ENCODE results near the gene NDUFA12.

DNA sequence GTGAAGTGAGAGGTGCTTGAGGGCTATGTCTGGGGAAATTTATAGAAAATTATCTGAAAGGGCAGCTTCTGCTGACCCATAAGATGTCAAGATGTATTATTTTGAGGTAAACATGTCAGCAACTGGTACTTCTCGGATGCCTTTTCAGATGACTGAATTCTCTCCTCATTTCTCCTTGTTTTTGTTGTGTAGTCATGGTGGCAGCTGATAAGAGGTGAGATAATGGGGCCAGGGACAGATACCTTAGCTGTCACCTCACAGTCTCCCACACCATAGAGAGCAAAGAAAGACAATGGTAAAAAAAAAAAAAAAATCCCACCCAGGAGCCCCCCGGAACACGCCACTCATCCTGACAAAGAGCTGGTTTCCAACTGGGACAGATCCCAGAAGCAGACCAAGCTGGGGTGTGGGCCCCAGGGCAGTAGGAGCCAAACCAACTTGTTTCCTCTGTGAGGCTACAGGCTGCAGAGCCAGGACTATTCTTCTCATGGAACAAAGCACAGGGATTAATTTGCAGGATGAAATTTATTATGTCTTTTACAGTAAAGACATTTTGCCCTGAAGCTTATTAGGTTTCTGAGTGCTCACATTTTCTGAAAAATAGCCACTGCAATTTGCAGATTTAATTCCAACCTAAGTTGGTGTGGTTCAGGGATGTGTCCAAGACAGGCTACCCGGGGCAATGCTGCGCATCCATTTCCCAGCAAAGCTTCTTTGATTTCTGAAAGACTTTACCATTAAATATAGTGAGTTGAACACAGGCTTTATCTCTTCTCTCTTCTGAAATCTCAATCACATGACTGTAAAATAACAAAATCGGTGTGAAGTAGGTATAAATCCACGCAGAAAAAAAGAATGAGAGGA is 52.2 kb downstream of the NDUFA12 start:
- peak; percentile 73 for TF ChIP-seq GATA2 (IDR thresholded peaks at IDR 0.05; ENCODE audit: low read depth, low read length)
- peak; percentile 45 for TF ChIP-seq GATA3 (IDR thresholded peaks at IDR 0.05; ENCODE audit: low read depth, low read length)
